K562 (cell line): Measurements from ENCODE around the gene CHSY1. TPM values are rescaled to one million over a fixed set of nuclear protein-coding genes. Genes with fewer than 3 reads are reported as not detected.

Source experiments
- ASH1L ChIP-seq: fragments of 450-650 bp; IDR thresholded peaks from 2 replicates; pipeline ENCODE4 v1.6.1; 2018; ENCODE audit warnings: borderline replicate concordance, mild to moderate bottlenecking, low read depth; ENCODE audit not compliant: partially characterized antibody
- BCOR ChIP-seq: fragments of 450-650 bp; IDR thresholded peaks from 2 replicates; pipeline ENCODE4 v1.6.1; 2016
- CREB3L1 ChIP-seq: fragments of 450-650 bp; IDR thresholded peaks from 2 replicates; pipeline ENCODE4 v1.6.1; 2014; ENCODE audit warnings: low read depth, mild to moderate bottlenecking, moderate library complexity, borderline replicate concordance
- DPF2 ChIP-seq: fragments of 450-650 bp; IDR thresholded peaks from 2 replicates; pipeline ENCODE4 v1.6.1; 2016
- FOXA3 ChIP-seq, 2 experiments: fragments of 450-650 bp in 1 of 2; sonication (generic) in 1 of 2; formaldehyde crosslinking; IDR thresholded peaks in 1 of 2; conservative IDR thresholded peaks in 1 of 2; 2 replicates each; pipeline versions ENCODE4 v1.4.0 to v1.8.0; 2020 to 2022; ENCODE audit warnings: mild to moderate bottlenecking in 2 of 2, missing genetic modification reagents in 1 of 2
- HBP1 ChIP-seq: fragments of 450-650 bp; formaldehyde crosslinking; IDR thresholded peaks from 2 replicates; pipeline ENCODE4 v1.4.0; 2022; ENCODE audit warnings: missing genetic modification characterization
- HMG20B ChIP-seq: fragments of 250-450 bp; sonication (Bioruptor Pico); IDR thresholded peaks from 2 replicates; pipeline ENCODE4 v1.5.0; 2021; ENCODE audit warnings: mild to moderate bottlenecking
- MBD2 ChIP-seq: sonication (generic); IDR thresholded peaks from 2 replicates; pipeline ENCODE4 v1.6.1; 2016; ENCODE audit warnings: low read depth, borderline replicate concordance
- MCM7 ChIP-seq, 2 experiments: fragments of 450-650 bp; IDR thresholded peaks; 2 replicates each; pipeline ENCODE4 v1.6.1; 2016 to 2018
- NEUROD1 ChIP-seq: fragments of 150-350 bp; IDR thresholded peaks from 2 replicates; pipeline ENCODE4 v1.6.1; 2014; ENCODE audit warnings: borderline replicate concordance, low read length, low read depth; ENCODE audit not compliant: partially characterized antibody
- NFE2 ChIP-seq: IDR thresholded peaks from 2 replicates; pipeline ENCODE4 v1.6.1; 2014; ENCODE audit warnings: antibody characterized with exemption, low read depth
- NFIC ChIP-seq: fragments of 450-650 bp; IDR thresholded peaks from 2 replicates; pipeline ENCODE4 v1.6.1; 2017; ENCODE audit warnings: mild to moderate bottlenecking, inconsistent platforms
- PCBP2 ChIP-seq: fragments of 200-400 bp; formaldehyde crosslinking; IDR thresholded peaks from 2 replicates; pipeline ENCODE4 v1.6.1; 2018; ENCODE audit warnings: low read length, low read depth, mild to moderate bottlenecking, moderate library complexity; ENCODE audit not compliant: poor library complexity, severe bottlenecking
- PHB2 ChIP-seq: fragments of 450-650 bp; IDR thresholded peaks from 2 replicates; pipeline ENCODE4 v1.6.1; 2017; ENCODE audit warnings: low read depth
- POLR2B ChIP-seq: fragments of 450-650 bp; IDR thresholded peaks from 2 replicates; pipeline ENCODE4 v1.6.1; 2018; ENCODE audit warnings: low read depth; ENCODE audit not compliant: partially characterized antibody
- POLR2G ChIP-seq: fragments of 200-400 bp; formaldehyde crosslinking; IDR thresholded peaks from 2 replicates; pipeline ENCODE4 v1.6.1; 2017; ENCODE audit warnings: low read depth, mild to moderate bottlenecking, antibody characterized with exemption, low read length, moderate library complexity
- TEAD4 ChIP-seq, 2 experiments: sonication (generic) in 1 of 2; formaldehyde crosslinking in 1 of 2; IDR thresholded peaks; 2 replicates each; pipeline versions ENCODE4 v1.6.1 to v1.8.0; 2012 to 2022; ENCODE audit warnings: borderline replicate concordance in 1 of 2, inconsistent platforms in 1 of 2, low read length in 1 of 2, mild to moderate bottlenecking in 1 of 2, missing genetic modification reagents in 1 of 2
- TSC22D4 ChIP-seq: fragments of 450-650 bp; IDR thresholded peaks from 2 replicates; pipeline ENCODE4 v1.6.1; 2016; ENCODE audit warnings: missing genetic modification characterization, missing biosample characterization, control low read depth
- UBTF ChIP-seq, 2 experiments: IDR thresholded peaks; 2 replicates each; pipeline ENCODE4 v1.6.1; 2012; ENCODE audit warnings: improper control_type of control experiment in 2 of 2, low read depth in 2 of 2, low read length in 2 of 2, borderline replicate concordance in 1 of 2
- ZNF175 ChIP-seq: fragments of 200-800 bp; sonication (Bioruptor generic); IDR thresholded peaks from 2 replicates; pipeline ENCODE4 v1.6.1; 2016; ENCODE audit warnings: low read depth, mild to moderate bottlenecking, missing genetic modification characterization, missing compliant biosample characterization
- ZNF212 ChIP-seq: fragments of 450-650 bp; formaldehyde crosslinking; IDR thresholded peaks from 2 replicates; pipeline ENCODE4 v1.4.0; 2020; ENCODE audit warnings: mild to moderate bottlenecking
- ZNF316 ChIP-seq: fragments of 450-650 bp; IDR thresholded peaks from 2 replicates; pipeline ENCODE4 v1.6.1; 2016
- ZNF354B ChIP-seq: fragments of 250-450 bp; sonication (Bioruptor Pico); IDR thresholded peaks from 2 replicates; pipeline ENCODE4 v1.4.0; 2020
- ZNF76 ChIP-seq: fragments of 250-450 bp; sonication (Bioruptor Pico); IDR thresholded peaks from 2 replicates; pipeline ENCODE4 v1.4.0; 2020; ENCODE audit warnings: mild to moderate bottlenecking, moderate library complexity, borderline replicate concordance
- ZSCAN29 ChIP-seq: fragments of 450-650 bp; IDR thresholded peaks from 2 replicates; pipeline ENCODE4 v1.6.1; 2017
- polyA plus RNA-seq, 8 experiments: library from polyadenylated mRNA; depleted of rRNA in 4 of 8; stranded (reverse) in 5 of 8; unstranded in 3 of 8; fragments of >200 nt; fragmentation: Nextera tagmentation in 2 of 8; fragmentation: Illumina TruSeq in 1 of 8; extraction: Ambion mirVana in 2 of 8; extraction: Trizol in 1 of 8; gene quantifications; 2 replicates each; pipeline versions ENCODE4 v1.2.1 to v1.2.3, GENCODE V29; 2011 to 2014; ENCODE audit warnings: inconsistent platforms in 1 of 8, missing spikeins in 1 of 8
- total RNA-seq, 7 experiments: library from RNA; depleted of rRNA in 6 of 7; stranded (reverse); fragments of >200 nt in 6 of 7; fragmentation: Illumina TruSeq in 2 of 7; extraction: Trizol in 2 of 7; gene quantifications; 2 replicates each; pipeline versions ENCODE4 v1.2.1 to v1.2.3, GENCODE V29; 2011 to 2021; ENCODE audit warnings: low replicate concordance in 1 of 7

CHSY1 gene
- total and polyA plus RNA-seq, 9 of the 15 experiments (the other 6 are each of a cell fraction or from before 2014, with no cell fraction given): 7.0 to 16.4 (median 13.4) TPM

- TF ChIP-seq CREB3L1 (peak; percentile 33; the same call in 1 of the 2 replicates), DPF2 (peak; percentile 100), ZNF76 (CRISPR knock-in tag) (no peak), MBD2 (no peak), ZSCAN29 (no peak), NFE2 (peak; percentile 99), HMG20B (CRISPR knock-in tag) (no peak), UBTF (IDR thresholded peaks at IDR 0.05; ENCODE audit: borderline replicate concordance in 1 of 2, low read depth in 2 of 2, low read length in 2 of 2) (0 out of 4 replicates have a peak, but pooled peaks of 1 of the 2 experiments have one; percentile 41), ZNF316 (peak; percentile 94), FOXA3 (CRISPR knock-in tag; conservative IDR thresholded peaks at IDR 0.05 in 1 of 2, IDR thresholded peaks at IDR 0.05 in 1 of 2) (peak in 1 of 2 experiments; percentile 68; a peak in 2 of 4 replicates), NEUROD1 (peak; percentile 85), ZNF354B (no peak), PHB2 (peak; percentile 63; the same call in 1 of the 2 replicates), ASH1L (no peak), ZNF212 (CRISPR knock-in tag) (no peak), POLR2B (no peak), TEAD4 (IDR thresholded peaks at IDR 0.05; ENCODE audit: low read length) (peak; percentile 86), TEAD4 (CRISPR knock-in tag; IDR thresholded peaks at IDR 0.05; ENCODE audit: borderline replicate concordance) (no peak), MCM7 (IDR thresholded peaks at IDR 0.05) (no peak), NFIC (peak; percentile 85), BCOR (peak; percentile 96), HBP1 (CRISPR knock-in tag) (0 out of 2 replicates have a peak, but pooled peaks have one; percentile 66), TSC22D4 (tag) (no peak), PCBP2 (no peak), ZNF175 (0 out of 2 replicates have a peak, but pooled peaks have one; percentile 39), POLR2G (no peak)
These were observed 3.9 kb upstream of the CHSY1 start (continued) for GRCh38 chr15:101255615-101256241.
